GM19351 (cell line): ENCODE results near the gene DNAH2.

Experiments
- ATAC-seq: cut with Tn5 transposase; IDR thresholded peaks from one replicate; pipeline ENCODE4 v1.9.1; 2021; ENCODE audit warnings: mild to moderate bottlenecking, moderate library complexity; ENCODE audit not compliant: unreplicated experiment

The DNAH2 gene

DNA sequence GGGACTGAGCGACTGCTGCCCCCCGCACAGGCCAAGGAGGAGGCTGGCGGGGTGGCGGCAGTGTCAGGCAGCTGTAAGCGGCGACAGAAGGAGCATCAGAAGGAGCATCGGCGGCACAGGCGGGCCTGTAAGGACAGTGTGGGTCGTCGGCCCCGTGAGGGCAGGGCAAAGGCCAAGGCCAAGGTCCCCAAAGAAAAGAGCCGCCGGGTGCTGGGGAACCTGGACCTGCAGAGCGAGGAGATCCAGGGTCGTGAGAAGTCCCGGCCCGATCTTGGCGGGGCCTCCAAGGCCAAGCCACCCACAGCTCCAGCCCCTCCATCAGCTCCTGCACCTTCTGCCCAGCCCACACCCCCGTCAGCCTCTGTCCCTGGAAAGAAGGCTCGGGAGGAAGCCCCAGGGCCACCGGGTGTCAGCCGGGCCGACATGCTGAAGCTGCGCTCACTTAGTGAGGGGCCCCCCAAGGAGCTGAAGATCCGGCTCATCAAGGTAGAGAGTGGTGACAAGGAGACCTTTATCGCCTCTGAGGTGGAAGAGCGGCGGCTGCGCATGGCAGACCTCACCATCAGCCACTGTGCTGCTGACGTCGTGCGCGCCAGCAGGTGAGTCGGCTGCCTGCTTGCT, 131.7 kb downstream of the DNAH2 start:
- no peak for ATAC-seq

- no peak for ATAC-seq
These were observed 132.4 kb downstream of the DNAH2 start for GRCh38 chr17:7849751-7850504.

DNA sequence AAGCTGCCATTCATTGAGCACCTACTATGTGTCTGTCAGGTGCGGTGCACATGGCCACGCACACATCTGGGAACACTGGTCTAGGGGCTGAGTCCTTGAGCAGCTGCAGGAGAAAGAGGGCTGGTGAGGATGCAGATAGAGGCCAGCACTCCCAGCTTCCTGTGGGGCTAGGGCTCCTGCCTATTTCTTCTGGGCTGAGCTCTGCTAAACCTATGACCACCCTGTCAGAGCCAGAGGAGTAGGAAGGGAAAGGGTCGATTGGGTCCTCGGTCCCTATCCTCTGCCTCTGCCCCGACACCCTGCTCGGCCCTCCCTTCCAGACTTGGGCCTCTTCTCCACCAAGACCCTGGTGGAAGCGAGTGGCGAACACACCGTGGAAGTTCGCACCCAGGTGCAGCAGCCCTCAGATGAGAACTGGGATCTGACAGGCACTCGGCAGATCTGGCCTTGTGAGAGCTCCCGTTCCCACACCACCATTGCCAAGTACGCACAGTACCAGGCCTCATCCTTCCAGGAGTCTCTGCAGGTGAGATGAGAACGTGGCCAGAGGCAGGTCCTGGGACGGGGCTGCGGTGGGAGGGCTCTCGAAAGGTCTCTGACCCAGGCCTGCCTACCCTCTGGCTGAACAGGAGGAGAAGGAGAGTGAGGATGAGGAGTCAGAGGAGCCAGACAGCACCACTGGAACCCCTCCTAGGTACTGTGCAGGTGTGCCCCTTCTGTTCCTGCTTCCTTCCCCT, 133.3 kb downstream of the DNAH2 start:
- ATAC-seq, result no peak

DNA sequence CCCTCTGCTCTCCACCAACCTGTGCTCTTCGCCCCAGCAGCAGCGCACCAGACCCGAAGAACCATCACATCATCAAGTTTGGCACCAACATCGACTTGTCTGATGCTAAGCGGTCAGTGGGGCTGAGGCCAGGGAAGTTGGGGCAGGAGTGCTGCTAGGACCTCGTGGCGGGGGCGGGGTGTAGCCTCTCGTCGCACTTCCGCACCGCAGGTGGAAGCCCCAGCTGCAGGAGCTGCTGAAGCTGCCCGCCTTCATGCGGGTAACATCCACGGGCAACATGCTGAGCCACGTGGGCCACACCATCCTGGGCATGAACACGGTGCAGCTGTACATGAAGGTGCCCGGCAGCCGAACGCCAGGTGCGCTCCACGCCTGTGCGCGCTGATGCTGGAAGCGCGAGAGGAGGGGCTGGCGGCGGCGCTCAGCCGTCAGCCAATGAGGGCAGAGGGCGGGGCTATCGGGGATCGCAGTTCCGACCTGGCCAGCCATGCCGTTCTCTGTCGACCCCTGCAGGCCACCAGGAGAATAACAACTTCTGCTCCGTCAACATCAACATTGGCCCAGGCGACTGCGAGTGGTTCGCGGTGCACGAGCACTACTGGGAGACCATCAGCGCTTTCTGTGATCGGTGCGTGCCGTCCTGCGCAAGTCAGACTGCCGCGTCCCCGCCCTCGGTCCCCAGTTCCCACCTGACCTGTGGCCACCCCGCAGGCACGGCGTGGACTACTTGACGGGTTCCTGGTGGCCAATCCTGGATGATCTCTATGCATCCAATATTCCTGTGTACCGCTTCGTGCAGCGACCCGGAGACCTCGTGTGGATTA, 134.1 kb downstream of the DNAH2 start:
- peak; percentile 82 for ATAC-seq

- ATAC-seq, result no peak
These were observed 134.7 kb downstream of the DNAH2 start for GRCh38 chr17:7852262-7852670.

GRCh38 chr17:7852919-7853690, 135.6 kb downstream of the DNAH2 start:
- ATAC-seq, result no peak

DNA sequence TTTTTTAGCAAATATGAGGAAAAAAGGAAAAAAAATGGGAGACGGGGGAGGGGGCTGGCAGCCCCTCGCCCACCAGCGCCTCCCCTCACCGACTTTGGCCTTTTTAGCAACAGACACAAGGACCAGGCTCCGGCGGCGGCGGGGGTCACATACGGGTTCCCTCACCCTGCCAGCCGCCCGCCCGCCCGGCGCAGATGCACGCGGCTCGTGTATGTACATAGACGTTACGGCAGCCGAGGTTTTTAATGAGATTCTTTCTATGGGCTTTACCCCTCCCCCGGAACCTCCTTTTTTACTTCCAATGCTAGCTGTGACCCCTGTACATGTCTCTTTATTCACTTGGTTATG, 136.1 kb downstream of the DNAH2 start:
- no peak for ATAC-seq

DNA sequence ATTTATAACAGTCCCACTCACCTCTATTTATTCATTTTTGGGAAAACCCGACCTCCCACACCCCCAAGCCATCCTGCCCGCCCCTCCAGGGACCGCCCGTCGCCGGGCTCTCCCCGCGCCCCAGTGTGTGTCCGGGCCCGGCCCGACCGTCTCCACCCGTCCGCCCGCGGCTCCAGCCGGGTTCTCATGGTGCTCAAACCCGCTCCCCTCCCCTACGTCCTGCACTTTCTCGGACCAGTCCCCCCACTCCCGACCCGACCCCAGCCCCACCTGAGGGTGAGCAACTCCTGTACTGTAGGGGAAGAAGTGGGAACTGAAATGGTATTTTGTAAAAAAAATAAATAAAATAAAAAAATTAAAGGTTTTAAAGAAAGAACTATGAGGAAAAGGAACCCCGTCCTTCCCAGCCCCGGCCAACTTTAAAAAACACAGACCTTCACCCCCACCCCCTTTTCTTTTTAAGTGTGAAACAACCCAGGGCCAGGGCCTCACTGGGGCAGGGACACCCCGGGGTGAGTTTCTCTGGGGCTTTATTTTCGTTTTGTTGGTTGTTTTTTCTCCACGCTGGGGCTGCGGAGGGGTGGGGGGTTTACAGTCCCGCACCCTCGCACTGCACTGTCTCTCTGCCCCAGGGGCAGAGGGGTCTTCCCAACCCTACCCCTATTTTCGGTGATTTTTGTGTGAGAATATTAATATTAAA, 136.7 kb downstream of the DNAH2 start:
- no peak for ATAC-seq

- ATAC-seq, result no peak
These were observed 137.5 kb downstream of the DNAH2 start, which contains the start of gene TMEM88 for GRCh38 chr17:7854851-7855659. Gene TMEM88 (plus strand): TSS chr17:7855066. CDS start chr17:7855075, 9 bp downstream.

GRCh38 chr17:7855660-7856010, 138.1 kb downstream of the DNAH2 start:
- ATAC-seq, result no peak

- ATAC-seq, result no peak
These were observed 138.7 kb downstream of the DNAH2 start for GRCh38 chr17:7856011-7856810.

DNA sequence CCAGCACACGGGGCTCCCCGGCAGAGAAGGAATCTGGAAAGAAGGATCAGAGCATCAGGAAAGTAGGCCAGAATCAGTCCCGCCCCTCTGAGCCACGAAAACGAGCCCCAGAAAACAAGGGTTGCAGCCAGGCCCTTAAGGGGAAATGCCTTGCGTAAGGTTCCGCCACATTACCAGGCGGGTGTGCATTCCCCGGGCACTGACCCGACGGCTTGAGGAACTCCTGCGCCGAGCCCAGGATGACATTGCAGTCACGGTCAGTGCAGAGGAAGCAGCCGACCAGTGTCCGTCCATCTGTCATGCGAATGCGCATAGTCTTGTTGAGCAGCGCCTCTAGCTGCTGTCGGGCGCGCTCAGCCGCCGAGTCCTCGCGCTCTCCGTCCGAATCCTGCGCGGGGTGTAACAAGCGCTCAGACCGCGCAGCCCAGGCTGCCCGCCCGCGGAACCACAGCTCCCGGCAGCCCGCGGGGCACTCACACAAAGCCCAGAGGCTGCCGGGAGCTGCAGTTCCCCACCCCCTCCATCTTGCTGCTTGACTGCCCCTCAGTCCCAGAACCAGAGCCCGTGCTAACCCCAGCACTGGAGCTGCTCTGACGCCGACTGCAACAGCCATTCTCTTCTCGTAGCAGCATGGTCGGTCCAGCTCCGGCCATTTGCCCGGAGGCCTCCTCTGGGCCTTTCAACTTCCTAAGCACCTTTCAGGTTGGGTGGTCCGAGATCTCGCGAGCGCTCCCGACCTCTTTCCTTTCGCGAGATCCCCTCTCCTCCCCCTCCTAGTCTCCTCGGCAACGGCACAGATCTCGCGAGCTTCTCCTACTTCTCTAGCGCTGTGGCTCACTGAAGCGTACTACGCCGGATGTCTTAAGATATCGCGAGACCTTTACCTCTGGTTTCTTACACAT, 139.5 kb downstream of the DNAH2 start, which contains the start of gene NAA38:
TSS of gene NAA38 (minus strand) at position 749 of the 902 bp plus-strand sequence. CDS start at position 653, 96 bp downstream.
- peak; percentile 72 for ATAC-seq

- ATAC-seq, result peak; percentile 34
These were observed 140.4 kb downstream of the DNAH2 start, which contains the start of gene CYB5D1 for GRCh38 chr17:7857713-7858521. Gene CYB5D1 (plus strand): TSS chr17:7858003. CDS start chr17:7858135, 132 bp downstream.

DNA sequence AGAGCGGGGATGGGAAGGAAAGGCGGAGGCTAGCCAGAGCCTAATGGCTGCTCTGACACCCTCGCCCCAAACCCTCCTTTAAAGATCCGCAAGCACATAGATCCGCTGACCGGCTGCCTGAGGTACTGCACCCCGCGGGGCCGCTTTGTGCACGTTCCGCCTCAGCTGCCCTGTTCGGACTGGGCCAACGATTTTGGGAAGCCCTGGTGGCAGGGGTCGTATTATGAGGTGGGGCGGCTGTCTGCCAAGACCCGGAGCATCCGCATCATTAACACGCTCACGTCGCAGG, 140.9 kb downstream of the DNAH2 start:
- no peak for ATAC-seq

- ATAC-seq, result no peak
These were observed 141.5 kb downstream of the DNAH2 start for GRCh38 chr17:7859028-7859427.
